WTC11 (cell line): ENCODE data around the gene MARF1. TPM values are rescaled to one million over a fixed set of nuclear protein-coding genes. Genes with fewer than 3 reads are reported as not detected.

ENCODE experiments used
- ATAC-seq: fragments of 200-7000 bp; cut with Tn5 transposase; 2 replicates; pipeline ENCODE4 v1.10.0; 2021; ENCODE audit warnings: mild to moderate bottlenecking, moderate library complexity
- CTCF ChIA-PET: fragments of 300-600 bp; sonication (Branson Sonifier 250); formaldehyde crosslinking; loops from one replicate; lab custom pipeline; 2021; ENCODE audit warnings: antibody characterized with exemption; lab: Charles Lee
- POLR2A ChIA-PET: fragments of 350-600 bp; sonication (Branson Sonifier 250); formaldehyde crosslinking; loops from one replicate; lab custom pipeline; 2021; ENCODE audit warnings: antibody characterized with exemption; lab: Charles Lee
- DNase-seq: peaks from one replicate; pipeline ENCODE4 v3.0.0; 2021; ENCODE audit warnings: low spot score
- H3K27ac Mint-ChIP-seq: 2 replicates; pipeline ENCODE4 v1.8.0; 2021; ENCODE audit warnings: mixed read lengths
- H3K27me3 Mint-ChIP-seq: 2 replicates; pipeline ENCODE4 v1.8.0; 2021; ENCODE audit warnings: low read depth, mild to moderate bottlenecking, moderate library complexity, mixed read lengths
- H3K36me3 Mint-ChIP-seq: 2 replicates; pipeline ENCODE4 v1.8.0; 2021; ENCODE audit warnings: mixed read lengths
- H3K4me1 Mint-ChIP-seq: 2 replicates; pipeline ENCODE4 v1.8.0; 2022; ENCODE audit warnings: mixed read lengths
- H3K4me3 Mint-ChIP-seq: 2 replicates; pipeline ENCODE4 v1.8.0; 2021; ENCODE audit warnings: mild to moderate bottlenecking, moderate library complexity, mixed read lengths
- H3K9me3 Mint-ChIP-seq: 2 replicates; pipeline ENCODE4 v1.8.0; 2021; ENCODE audit warnings: mixed read lengths
- AR ChIP-seq: fragments of 250-450 bp; sonication (Bioruptor Pico); IDR thresholded peaks from 2 replicates; pipeline ENCODE4 v1.9.0; 2021; ENCODE audit warnings: mild to moderate bottlenecking
- ATF2 ChIP-seq: sonication (generic); formaldehyde crosslinking; IDR thresholded peaks from 2 replicates; pipeline ENCODE4 v1.8.1; 2022; ENCODE audit warnings: low read depth, missing genetic modification reagents, borderline replicate concordance
- CDX4 ChIP-seq: fragments of 250-450 bp; sonication (Bioruptor Pico); IDR thresholded peaks from 2 replicates; pipeline ENCODE4 v1.9.0; 2021; ENCODE audit warnings: moderate library complexity, mild to moderate bottlenecking, inconsistent platforms, borderline replicate concordance
- CREM ChIP-seq: sonication (generic); formaldehyde crosslinking; IDR thresholded peaks from 2 replicates; pipeline ENCODE4 v1.8.1; 2022; ENCODE audit warnings: mild to moderate bottlenecking, missing genetic modification reagents, moderate library complexity
- EMX1 ChIP-seq: fragments of 250-450 bp; sonication (Bioruptor Pico); IDR thresholded peaks from 2 replicates; pipeline ENCODE4 v1.8.0; 2021; ENCODE audit warnings: mild to moderate bottlenecking
- FOXJ3 ChIP-seq: sonication (generic); formaldehyde crosslinking; IDR thresholded peaks from 2 replicates; pipeline ENCODE4 v1.9.0; 2021; ENCODE audit warnings: missing genetic modification reagents, mild to moderate bottlenecking, borderline replicate concordance
- FOXK1 ChIP-seq: sonication (generic); formaldehyde crosslinking; IDR thresholded peaks from 2 replicates; pipeline ENCODE4 v1.8.0; 2022; ENCODE audit warnings: mild to moderate bottlenecking, moderate library complexity, missing genetic modification reagents
- FOXP4 ChIP-seq: sonication (generic); formaldehyde crosslinking; IDR thresholded peaks from 2 replicates; pipeline ENCODE4 v1.8.0; 2022; ENCODE audit warnings: mild to moderate bottlenecking, missing genetic modification reagents
- GTF2I ChIP-seq: fragments of 250-450 bp; sonication (Bioruptor Pico); conservative IDR thresholded peaks from 2 replicates; pipeline ENCODE4 v1.4.0; 2021; ENCODE audit warnings: mild to moderate bottlenecking
- JAZF1 ChIP-seq: fragments of 250-450 bp; sonication (Bioruptor Pico); IDR thresholded peaks from 2 replicates; pipeline ENCODE4 v1.9.0; 2021; ENCODE audit warnings: moderate library complexity, mild to moderate bottlenecking, inconsistent platforms
- NFATC4 ChIP-seq: fragments of 250-450 bp; sonication (Bioruptor Pico); IDR thresholded peaks from 2 replicates; pipeline ENCODE4 v1.9.0; 2021; ENCODE audit warnings: mild to moderate bottlenecking
- NFYB ChIP-seq: sonication (generic); formaldehyde crosslinking; conservative IDR thresholded peaks from 2 replicates; pipeline ENCODE4 v1.8.0; 2022; ENCODE audit warnings: low read depth, missing genetic modification reagents
- STAT6 ChIP-seq: sonication (generic); formaldehyde crosslinking; conservative IDR thresholded peaks from 2 replicates; pipeline ENCODE4 v1.8.1; 2023; ENCODE audit warnings: mild to moderate bottlenecking, low read depth, missing genetic modification reagents, moderate library complexity
- USF1 ChIP-seq: sonication (generic); formaldehyde crosslinking; IDR thresholded peaks from 2 replicates; pipeline ENCODE4 v1.8.0; 2022; ENCODE audit warnings: mild to moderate bottlenecking, missing genetic modification reagents
- ZNF121 ChIP-seq: sonication (generic); formaldehyde crosslinking; IDR thresholded peaks from 2 replicates; pipeline ENCODE4 v1.8.0; 2023; ENCODE audit warnings: missing genetic modification reagents
- ZNF219 ChIP-seq: sonication (generic); formaldehyde crosslinking; IDR thresholded peaks from 2 replicates; pipeline ENCODE4 v1.8.0; 2023; ENCODE audit warnings: missing genetic modification reagents, mild to moderate bottlenecking, borderline replicate concordance
- ZNF396 ChIP-seq: fragments of 250-450 bp; sonication (Bioruptor Pico); IDR thresholded peaks from 2 replicates; pipeline ENCODE4 v1.8.0; 2021; ENCODE audit warnings: mild to moderate bottlenecking, moderate library complexity, borderline replicate concordance
- ZNF671 ChIP-seq: fragments of 250-450 bp; sonication (Bioruptor Pico); IDR thresholded peaks from 2 replicates; pipeline ENCODE4 v1.8.0; 2021; ENCODE audit warnings: mild to moderate bottlenecking
- total RNA-seq: library from RNA; stranded (reverse); gene quantifications from 3 replicates; pipeline ENCODE4 v1.2.3, GENCODE V29; 2021

Gene MARF1
- total RNA-seq, 1 experiment from 2014 or later = 31.9 TPM

- TF ChIP-seq ATF2 (CRISPR knock-in tag) (no peak), ZNF219 (CRISPR knock-in tag) (no peak), ZNF121 (no peak), FOXP4 (CRISPR knock-in tag) (no peak), GTF2I (CRISPR knock-in tag) (no peak), EMX1 (CRISPR knock-in tag) (no peak), FOXK1 (CRISPR knock-in tag) (no peak)
- TF ChIP-seq, all 79 proteins: peak for 0
These were observed 97.4 kb downstream of the MARF1 start (continued) for GRCh38 chr16:15545544-15545943.

GRCh38 chr16:15544405-15544804, 98.5 kb downstream of the MARF1 start:
- Mint-ChIP-seq H3K27ac (no peak overlapping the region), H3K27me3 (no peaks in the 10 kb centered on the region), H3K9me3 (peaks cover 25% of the 10 kb centered on the region), H3K36me3 (peaks cover 17% of the 10 kb centered on the region), H3K4me3 (no peak overlapping the region), H3K4me1 (peaks cover 17% of the 10 kb centered on the region)
- ATAC-seq (no peak), DNase-seq (no peak)
- CTCF ChIA-PET = no interaction called here
- POLR2A ChIA-PET = no interaction called here
- no peak for TF ChIP-seq ZNF396
- no peak for TF ChIP-seq NFYB (CRISPR knock-in tag)
- no peak for TF ChIP-seq GTF2I (CRISPR knock-in tag)
- no peak for TF ChIP-seq FOXJ3
- TF ChIP-seq NFATC4 (CRISPR knock-in tag) = no peak
- TF ChIP-seq STAT6 (CRISPR knock-in tag) = no peak
- TF ChIP-seq AR (CRISPR knock-in tag) = no peak
- no peak for TF ChIP-seq JAZF1
- no peak for TF ChIP-seq ZNF671 (CRISPR knock-in tag)
- TF ChIP-seq USF1 (CRISPR knock-in tag) = no peak
- no peak for TF ChIP-seq CREM
- no peak for TF ChIP-seq CDX4 (CRISPR knock-in tag)

Other genes with a start within 250 kb of the MARF1 start
- gene MPV17L, start 247.4 kb downstream of the MARF1 start, total RNA-seq = 5.4 to 8.4 TPM (median 6.4 TPM) in 3 replicates
- 13.6 to 20.5 TPM (median 19.7 TPM) in 3 replicates for gene BMERB1, start 208.6 kb downstream of the MARF1 start, total RNA-seq
- gene NDE1, start 7.1 kb upstream of the MARF1 start, total RNA-seq = 38.4 to 43.5 TPM (median 39.4 TPM) in 3 replicates
- 0.69 to 0.74 TPM (median 0.69 TPM) in 3 replicates for gene MYH11, start 213.9 kb upstream of the MARF1 start, total RNA-seq
- gene CEP20, start 245.4 kb upstream of the MARF1 start, total RNA-seq = 35.7 to 39.5 TPM (median 39.1 TPM) in 3 replicates